ENCODE measurements around the gene TMEM242.

TMEM242 gene

DNA sequence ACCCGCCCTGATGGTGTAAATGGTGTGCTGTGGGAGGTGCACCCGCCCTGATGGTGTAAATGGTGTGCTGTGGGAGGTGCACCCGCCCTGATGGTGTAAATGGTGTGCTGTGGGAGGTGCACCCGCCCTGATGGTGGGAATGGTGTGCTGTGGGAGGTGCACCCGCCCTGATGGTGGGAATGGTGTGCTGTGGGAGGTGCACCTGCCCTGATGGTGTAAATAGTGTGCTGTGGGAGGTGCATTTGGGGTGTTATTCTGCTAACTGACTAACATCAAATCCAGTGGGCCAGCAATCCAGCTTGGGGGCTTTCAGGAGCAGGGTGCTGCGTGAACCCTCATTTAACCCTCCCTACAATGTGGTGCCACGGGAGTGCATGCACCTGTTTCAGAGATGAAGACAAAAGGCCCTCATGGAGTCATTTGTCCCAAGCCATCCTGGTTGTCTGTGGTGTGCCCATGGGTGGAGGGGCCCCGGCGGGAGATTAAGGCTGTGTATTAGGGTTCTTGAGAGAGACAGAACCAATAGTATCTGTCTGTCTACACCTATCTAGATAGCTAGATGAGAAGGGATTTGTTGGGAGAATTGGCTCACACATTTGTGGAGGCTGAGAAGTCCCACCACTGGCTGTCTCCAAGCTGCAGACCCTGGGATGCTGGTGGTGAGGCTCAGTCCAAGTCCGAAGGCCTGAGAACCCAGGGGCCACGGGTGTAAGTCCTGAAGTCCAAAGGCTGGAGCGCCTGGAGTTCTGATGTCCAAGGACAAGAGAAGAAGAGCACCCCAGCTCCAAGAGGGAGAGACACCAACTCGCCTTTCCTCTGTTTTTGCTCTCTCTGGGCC, 39.2 kb downstream of the TMEM242 start:
- no peak for ATAC-seq (ENCODE audit: low read depth)
- DNase-seq (ENCODE audit: low spot score), result no peak
- no peaks in the 10 kb centered on the region for H3K9me3 ChIP-seq (ENCODE audit: severe bottlenecking)
- H3K27ac ChIP-seq (ENCODE audit: poor library complexity, severe bottlenecking), result no peak overlapping the region
- no peaks in the 10 kb centered on the region for H3K36me3 ChIP-seq (ENCODE audit: low read depth)
- no peak overlapping the region for H3K4me3 ChIP-seq (ENCODE audit: severe bottlenecking)
- H3K4me1 ChIP-seq (ENCODE audit: insufficient read depth, poor library complexity, severe bottlenecking), result no peaks in the 10 kb centered on the region
- no peaks in the 10 kb centered on the region for H3K27me3 ChIP-seq (ENCODE audit: insufficient read depth, poor library complexity, severe bottlenecking)
- no peak for TF ChIP-seq CTCF (IDR thresholded peaks at IDR 0.05; ENCODE audit: poor library complexity, severe bottlenecking)

DNA sequence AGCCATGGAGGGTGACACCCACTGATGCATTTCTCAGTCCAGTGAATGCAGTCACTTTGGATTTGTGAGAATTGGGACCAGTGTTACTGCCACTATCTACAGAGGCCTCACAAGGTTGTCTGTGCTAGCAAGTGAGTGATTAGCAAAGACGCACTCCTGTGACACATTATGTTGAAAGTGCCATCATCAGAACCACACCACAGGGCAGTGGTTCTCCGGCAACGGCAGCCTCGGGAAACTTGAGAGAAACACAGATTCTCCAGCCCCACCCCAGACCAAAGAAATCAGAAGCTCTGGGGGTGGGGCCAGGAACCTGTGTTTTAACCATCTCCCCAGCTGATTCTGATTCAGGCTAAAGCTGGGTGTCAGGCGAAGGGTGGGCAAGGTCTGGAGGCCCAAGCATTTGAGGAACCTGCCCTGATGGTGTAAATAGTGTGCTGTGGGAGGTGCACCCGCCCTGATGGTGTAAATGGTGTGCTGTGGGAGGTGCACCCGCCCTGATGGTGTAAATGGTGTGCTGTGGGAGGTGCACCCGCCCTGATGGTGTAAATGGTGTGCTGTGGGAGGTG, 39.9 kb downstream of the TMEM242 start:
- no peak overlapping the region for H3K4me3 ChIP-seq (ENCODE audit: severe bottlenecking)
- H3K27me3 ChIP-seq (ENCODE audit: insufficient read depth, poor library complexity, severe bottlenecking), result no peaks in the 10 kb centered on the region
- no peak for TF ChIP-seq CTCF (IDR thresholded peaks at IDR 0.05; ENCODE audit: poor library complexity, severe bottlenecking)
- H3K36me3 ChIP-seq (ENCODE audit: low read depth), result no peaks in the 10 kb centered on the region
- H3K27ac ChIP-seq (ENCODE audit: poor library complexity, severe bottlenecking), result no peak overlapping the region
- no peak for DNase-seq (ENCODE audit: low spot score)
- no peaks in the 10 kb centered on the region for H3K4me1 ChIP-seq (ENCODE audit: insufficient read depth, poor library complexity, severe bottlenecking)
- ATAC-seq (ENCODE audit: low read depth), result peak; percentile 20; the same call in 1 of the 3 replicates
- H3K9me3 ChIP-seq (ENCODE audit: severe bottlenecking), result no peaks in the 10 kb centered on the region

- Histone ChIP-seq H3K4me1 (ENCODE audit: insufficient read depth, poor library complexity, severe bottlenecking) (no peaks in the 10 kb centered on the region), H3K27me3 (ENCODE audit: insufficient read depth, poor library complexity, severe bottlenecking) (no peaks in the 10 kb centered on the region), H3K36me3 (ENCODE audit: low read depth) (no peaks in the 10 kb centered on the region), H3K27ac (ENCODE audit: poor library complexity, severe bottlenecking) (no peak overlapping the region), H3K9me3 (ENCODE audit: severe bottlenecking) (no peaks in the 10 kb centered on the region), H3K4me3 (ENCODE audit: severe bottlenecking) (no peak overlapping the region)
- TF ChIP-seq CTCF (IDR thresholded peaks at IDR 0.05; ENCODE audit: poor library complexity, severe bottlenecking), result no peak
- ATAC-seq (ENCODE audit: low read depth), result no peak
- no peak for DNase-seq (ENCODE audit: low spot score)
Observed at GRCh38 chr6:157282284-157282683, 41.0 kb downstream of the TMEM242 start.

DNA sequence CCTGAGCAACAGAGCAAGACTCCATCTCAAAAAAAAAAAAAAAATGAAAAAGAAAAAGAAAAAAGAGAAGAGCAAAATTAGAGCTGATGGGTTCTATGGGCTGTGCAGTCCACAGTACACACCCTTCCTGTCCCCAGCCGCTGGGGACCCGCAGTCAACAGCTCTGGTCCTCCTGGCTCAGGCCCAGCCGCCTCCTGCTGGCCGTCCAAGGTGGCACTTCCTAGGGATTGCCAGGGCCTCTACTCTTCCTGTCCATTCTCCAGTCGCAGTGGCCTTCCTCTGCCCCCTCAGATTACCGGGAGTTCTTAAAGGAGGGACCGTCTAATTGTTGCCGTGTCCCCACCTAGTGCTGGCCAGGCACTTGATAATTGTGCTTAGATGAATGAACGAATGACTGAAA, 41.7 kb downstream of the TMEM242 start:
- no peak for TF ChIP-seq CTCF (IDR thresholded peaks at IDR 0.05; ENCODE audit: poor library complexity, severe bottlenecking)
- H3K9me3 ChIP-seq (ENCODE audit: severe bottlenecking), result no peaks in the 10 kb centered on the region
- H3K4me3 ChIP-seq (ENCODE audit: severe bottlenecking), result no peak overlapping the region
- no peaks in the 10 kb centered on the region for H3K27me3 ChIP-seq (ENCODE audit: insufficient read depth, poor library complexity, severe bottlenecking)
- no peak overlapping the region for H3K27ac ChIP-seq (ENCODE audit: poor library complexity, severe bottlenecking)
- ATAC-seq (ENCODE audit: low read depth) (no peak), DNase-seq (ENCODE audit: low spot score) (no peak)
- no peaks in the 10 kb centered on the region for H3K36me3 ChIP-seq (ENCODE audit: low read depth)
- H3K4me1 ChIP-seq (ENCODE audit: insufficient read depth, poor library complexity, severe bottlenecking), result no peaks in the 10 kb centered on the region

DNA sequence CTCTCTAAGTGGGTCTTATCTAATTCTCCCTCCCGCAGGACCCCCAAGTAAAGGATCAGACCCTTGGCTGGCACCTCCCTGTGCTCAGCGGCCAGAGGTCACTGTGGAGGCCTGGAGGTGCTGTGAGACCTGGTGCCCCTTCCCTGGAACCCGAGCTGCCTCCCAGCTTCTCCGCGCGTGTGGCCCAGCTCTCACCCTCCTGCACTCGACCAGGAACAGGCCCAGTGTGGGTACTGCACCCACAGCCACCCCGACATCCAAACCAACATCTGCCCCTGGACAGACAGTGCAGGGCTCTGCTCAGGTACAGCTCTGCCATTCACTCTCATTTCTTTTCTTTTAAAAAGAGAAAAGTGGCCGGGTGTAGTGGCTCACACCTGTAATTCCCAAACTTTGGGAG, 42.4 kb downstream of the TMEM242 start:
- Histone ChIP-seq H3K9me3 (ENCODE audit: severe bottlenecking) (no peaks in the 10 kb centered on the region), H3K27ac (ENCODE audit: poor library complexity, severe bottlenecking) (no peak overlapping the region), H3K27me3 (ENCODE audit: insufficient read depth, poor library complexity, severe bottlenecking) (no peaks in the 10 kb centered on the region), H3K4me3 (ENCODE audit: severe bottlenecking) (no peak overlapping the region), H3K4me1 (ENCODE audit: insufficient read depth, poor library complexity, severe bottlenecking) (no peaks in the 10 kb centered on the region), H3K36me3 (ENCODE audit: low read depth) (no peaks in the 10 kb centered on the region)
- DNase-seq (ENCODE audit: low spot score), result no peak
- no peak for TF ChIP-seq CTCF (IDR thresholded peaks at IDR 0.05; ENCODE audit: poor library complexity, severe bottlenecking)
- ATAC-seq (ENCODE audit: low read depth), result no peak

Measured in RWPE2 (cell line).